PC-3 (cell line): ENCODE data around the gene SERPINB6. TPM values are rescaled to one million over a fixed set of nuclear protein-coding genes. Genes with fewer than 3 reads are reported as not detected.

Experiments used
- ATAC-seq: fragments of 200-7000 bp; cut with Tn5 transposase; 2 replicates; pipeline ENCODE4 v1.9.1; 2020; ENCODE audit warnings: mild to moderate bottlenecking, moderate library complexity
- BruUV-seq: library from RNA; stranded (reverse); fragments of 400-500 nt; replicated peaks from 2 replicates; lab custom pipeline; 2021; lab: Mats Ljungman, UMichigan
- CTCF ChIA-PET: fragments of 300-600 bp; sonication (Branson Sonifier 250); formaldehyde crosslinking; loops from one replicate; lab custom pipeline; 2022; ENCODE audit warnings: antibody characterized with exemption; lab: Charles Lee
- POLR2A ChIA-PET: fragments of 300-600 bp; sonication (Branson Sonifier 250); formaldehyde crosslinking; loops from one replicate; lab custom pipeline; 2022; ENCODE audit warnings: antibody characterized with exemption; ENCODE audit not compliant: unreplicated experiment; lab: Charles Lee
- DNase-seq: peaks from one replicate; pipeline ENCODE4 v3.0.0-alpha.2; 2015
- H2AFZ ChIP-seq: fragments of 300-600 bp; sonication (generic); 2 replicates; pipeline ENCODE4 v1.6.0; 2016; ENCODE audit warnings: antibody characterized with exemption, low read length
- H3F3A ChIP-seq: fragments of 300-600 bp; sonication (generic); one replicate; pipeline ENCODE4 v1.6.0; 2017; ENCODE audit warnings: antibody characterized with exemption, low read length, control low read depth, mild to moderate bottlenecking; ENCODE audit not compliant: unreplicated experiment
- H3K27ac ChIP-seq: fragments of 300-600 bp; sonication (generic); 2 replicates; pipeline ENCODE4 v1.5.1; 2016; ENCODE audit warnings: mild to moderate bottlenecking, low read length
- H3K27me3 ChIP-seq: fragments of 300-600 bp; sonication (generic); 2 replicates; pipeline ENCODE4 v1.6.1; 2016; ENCODE audit warnings: low read length, mixed read lengths
- H3K36me3 ChIP-seq: fragments of 300-600 bp; sonication (generic); 2 replicates; pipeline ENCODE4 v1.6.1; 2016; ENCODE audit warnings: low read depth, mixed run types, low read length, mixed read lengths
- H3K4me1 ChIP-seq: fragments of 300-600 bp; sonication (generic); 2 replicates; pipeline ENCODE4 v1.5.1; 2016; ENCODE audit warnings: low read length; ENCODE audit not compliant: insufficient read depth
- H3K4me2 ChIP-seq: fragments of 300-600 bp; sonication (generic); 2 replicates; pipeline ENCODE4 v1.6.0; 2016; ENCODE audit warnings: low read length
- H3K4me3 ChIP-seq: fragments of 300-600 bp; sonication (generic); 2 replicates; pipeline ENCODE4 v1.5.1; 2016; ENCODE audit warnings: mild to moderate bottlenecking, low read length, mixed read lengths
- H3K79me2 ChIP-seq: fragments of 300-600 bp; sonication (generic); 2 replicates; pipeline ENCODE4 v1.6.1; 2017; ENCODE audit warnings: low read length, mixed read lengths
- H3K9ac ChIP-seq: fragments of 300-600 bp; sonication (generic); 2 replicates; pipeline ENCODE4 v1.6.0; 2016; ENCODE audit warnings: mild to moderate bottlenecking, low read length
- H3K9me2 ChIP-seq: fragments of 300-600 bp; sonication (generic); replicated peaks from 2 replicates; pipeline ENCODE4 v1.6.1; 2016; ENCODE audit warnings: mixed run types, low read length, mixed read lengths
- H3K9me3 ChIP-seq: fragments of 300-600 bp; sonication (generic); 2 replicates; pipeline ENCODE4 v1.6.1; 2016; ENCODE audit warnings: low read length, mixed read lengths
- H4K20me1 ChIP-seq: fragments of 300-600 bp; sonication (generic); 2 replicates; pipeline ENCODE4 v1.6.1; 2016; ENCODE audit warnings: low read length, mixed read lengths
- CTCF ChIP-seq: fragments of 300-600 bp; sonication (generic); conservative IDR thresholded peaks from 2 replicates; pipeline ENCODE4 v1.5.1; 2017; ENCODE audit warnings: antibody characterized with exemption, low read depth, mild to moderate bottlenecking, low read length
- EZH2 ChIP-seq: fragments of 300-600 bp; sonication (generic); IDR thresholded peaks from one replicate; pipeline ENCODE4 v1.6.1; 2017; ENCODE audit warnings: antibody characterized with exemption, mild to moderate bottlenecking, low read length; ENCODE audit not compliant: unreplicated experiment
- EZH2phosphoT487 ChIP-seq: fragments of 300-600 bp; sonication (generic); IDR thresholded peaks from 2 replicates; pipeline ENCODE4 v1.6.1; 2018; ENCODE audit warnings: mild to moderate bottlenecking, antibody characterized with exemption, low read length, borderline replicate concordance
- intact Hi-C: fragments of 100-400 bp; cut with micrococcal nuclease; formaldehyde crosslinking; loops from 2 replicates; pipeline ENCODE4 v1.9.0; 2023
- total RNA-seq: library from RNA; depleted of rRNA; stranded (reverse); fragments of >200 nt; gene quantifications from 2 replicates; pipeline ENCODE4 v1.2.3, GENCODE V29; 2014

SERPINB6 gene
- total RNA-seq, 1 experiment from 2014 or later: 119 TPM

- ATAC-seq: no peak
- POLR2A ChIA-PET: interaction anchor here (0.7 kb wide), 1 partner anchor 50 kb away, joined by 4 read pairs; no protein-coding TSS in a partner anchor
- intact Hi-C loops: loop anchor here (10.0 kb wide), 1 partner anchor 47 kb away; no protein-coding TSS in a partner anchor
- H4K20me1 ChIP-seq: no peaks in the 10 kb centered on the region
- BruUV-seq: no TSS peak
- no peaks in the 10 kb centered on the region for H3K9me2 ChIP-seq
- no peaks in the 10 kb centered on the region for H3K79me2 ChIP-seq
- H3K27ac ChIP-seq: no peak overlapping the region
- H3K36me3 ChIP-seq: no peaks in the 10 kb centered on the region
- no peaks in the 10 kb centered on the region for H3K9me3 ChIP-seq
- H3K4me2 ChIP-seq: no peak overlapping the region
- no peak for DNase-seq
- no peaks in the 10 kb centered on the region for H3K27me3 ChIP-seq
- no peaks in the 10 kb centered on the region for H3K4me1 ChIP-seq
- TF ChIP-seq CTCF: no peak
- TF ChIP-seq EZH2: no peak
- no peak for TF ChIP-seq EZH2phosphoT487
- H3K9ac ChIP-seq: no peak overlapping the region
- H3F3A ChIP-seq: no peaks in the 10 kb centered on the region
- no peak overlapping the region for H3K4me3 ChIP-seq
- CTCF ChIA-PET: interaction anchor here (0.5 kb wide), 1 partner anchor 12 kb away, joined by 5 read pairs; no protein-coding TSS in a partner anchor
- no peak overlapping the region for H2AFZ ChIP-seq
Measured at GRCh38 chr6:2938004-2938631, 33.2 kb downstream of the SERPINB6 start.

GRCh38 chr6:2937627-2938003 is 33.8 kb downstream of the SERPINB6 start:
- H4K20me1 ChIP-seq: no peaks in the 10 kb centered on the region
- H3K27ac ChIP-seq: no peak overlapping the region
- no peak overlapping the region for H3K4me3 ChIP-seq
- intact Hi-C loops: loop anchor here (10.0 kb wide), 1 partner anchor 47 kb away; no protein-coding TSS in a partner anchor
- H3K9me2 ChIP-seq: no peaks in the 10 kb centered on the region
- no peaks in the 10 kb centered on the region for H3K79me2 ChIP-seq
- no peak for TF ChIP-seq EZH2phosphoT487
- TF ChIP-seq CTCF: no peak
- no peak for TF ChIP-seq EZH2
- no peak overlapping the region for H3K9ac ChIP-seq
- no peaks in the 10 kb centered on the region for H3K27me3 ChIP-seq
- no TSS peak for BruUV-seq
- DNase-seq (no peak), ATAC-seq (no peak)
- H3K4me1 ChIP-seq: peaks cover under 1% of the 10 kb centered on the region; the same call in 1 of the 2 replicates
- H3K9me3 ChIP-seq: no peaks in the 10 kb centered on the region
- ChIA-PET CTCF (interaction anchor here (0.5 kb wide), 1 partner anchor 13 kb away, joined by 5 read pairs; no protein-coding TSS in a partner anchor), POLR2A (interaction anchor here (0.7 kb wide), 1 partner anchor 51 kb away, joined by 4 read pairs; no protein-coding TSS in a partner anchor)
- no peaks in the 10 kb centered on the region for H3K36me3 ChIP-seq
- no peak overlapping the region for H3K4me2 ChIP-seq
- no peak overlapping the region for H2AFZ ChIP-seq
- H3F3A ChIP-seq: no peaks in the 10 kb centered on the region
